ENCODE results near the gene SEMA5B.

DNA sequence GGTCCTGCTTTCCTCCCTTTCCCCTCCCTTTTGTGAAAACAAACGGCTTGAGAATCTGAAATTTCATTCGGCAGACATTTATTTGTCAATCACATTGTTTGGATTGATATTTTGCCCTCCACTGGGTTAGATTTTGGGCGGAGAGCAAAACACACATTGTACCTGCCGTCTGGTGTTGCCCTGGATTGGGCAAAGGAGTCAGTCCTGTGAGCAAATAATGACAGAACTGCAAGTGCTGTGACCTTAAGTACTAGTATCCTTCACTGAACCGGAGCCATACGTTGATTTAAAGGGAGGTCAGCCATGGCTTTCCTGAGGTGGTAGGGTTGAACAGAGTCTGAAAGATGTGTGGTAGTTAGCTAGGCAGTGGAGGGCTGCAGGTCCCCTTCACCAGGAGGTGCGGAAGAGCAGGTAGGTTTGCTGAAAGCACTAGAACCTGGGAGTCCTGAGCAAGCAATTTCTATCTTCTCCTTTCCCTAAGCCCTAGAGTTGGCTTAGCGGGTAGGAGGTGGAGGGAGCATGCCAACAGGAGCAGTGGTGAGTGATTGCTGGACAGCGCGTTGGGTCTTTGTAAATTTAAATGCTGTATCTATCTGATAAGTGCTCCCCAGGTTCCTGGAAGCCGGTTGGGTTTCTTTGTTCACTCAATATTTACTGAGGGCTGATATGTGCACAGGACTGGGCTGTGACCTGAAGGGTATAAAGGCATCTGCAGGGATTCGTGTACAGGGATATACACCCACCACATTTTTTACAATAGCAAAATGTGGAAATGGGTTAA, 41.2 kb upstream of the SEMA5B start:
- TF ChIP-seq, protein P1, sequence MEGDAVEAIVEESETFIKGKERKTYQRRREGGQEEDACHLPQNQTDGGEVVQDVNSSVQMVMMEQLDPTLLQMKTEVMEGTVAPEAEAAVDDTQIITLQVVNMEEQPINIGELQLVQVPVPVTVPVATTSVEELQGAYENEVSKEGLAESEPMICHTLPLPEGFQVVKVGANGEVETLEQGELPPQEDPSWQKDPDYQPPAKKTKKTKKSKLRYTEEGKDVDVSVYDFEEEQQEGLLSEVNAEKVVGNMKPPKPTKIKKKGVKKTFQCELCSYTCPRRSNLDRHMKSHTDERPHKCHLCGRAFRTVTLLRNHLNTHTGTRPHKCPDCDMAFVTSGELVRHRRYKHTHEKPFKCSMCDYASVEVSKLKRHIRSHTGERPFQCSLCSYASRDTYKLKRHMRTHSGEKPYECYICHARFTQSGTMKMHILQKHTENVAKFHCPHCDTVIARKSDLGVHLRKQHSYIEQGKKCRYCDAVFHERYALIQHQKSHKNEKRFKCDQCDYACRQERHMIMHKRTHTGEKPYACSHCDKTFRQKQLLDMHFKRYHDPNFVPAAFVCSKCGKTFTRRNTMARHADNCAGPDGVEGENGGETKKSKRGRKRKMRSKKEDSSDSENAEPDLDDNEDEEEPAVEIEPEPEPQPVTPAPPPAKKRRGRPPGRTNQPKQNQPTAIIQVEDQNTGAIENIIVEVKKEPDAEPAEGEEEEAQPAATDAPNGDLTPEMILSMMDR (IDR thresholded peaks at IDR 0.05): no peak
- TF ChIP-seq POLR2AphosphoS5 (IDR thresholded peaks at IDR 0.05): no peak
- no peak for TF ChIP-seq POLR2A (IDR thresholded peaks at IDR 0.05)

All from breast epithelium (tissue), 3 donors.